GM18868 (cell line): ENCODE data around the gene HTRA1.

Experiments used
- ATAC-seq: cut with Tn5 transposase; IDR thresholded peaks from one replicate; pipeline ENCODE4 v1.9.1; 2021; ENCODE audit warnings: mild to moderate bottlenecking, moderate library complexity; ENCODE audit not compliant: unreplicated experiment

The HTRA1 gene

DNA sequence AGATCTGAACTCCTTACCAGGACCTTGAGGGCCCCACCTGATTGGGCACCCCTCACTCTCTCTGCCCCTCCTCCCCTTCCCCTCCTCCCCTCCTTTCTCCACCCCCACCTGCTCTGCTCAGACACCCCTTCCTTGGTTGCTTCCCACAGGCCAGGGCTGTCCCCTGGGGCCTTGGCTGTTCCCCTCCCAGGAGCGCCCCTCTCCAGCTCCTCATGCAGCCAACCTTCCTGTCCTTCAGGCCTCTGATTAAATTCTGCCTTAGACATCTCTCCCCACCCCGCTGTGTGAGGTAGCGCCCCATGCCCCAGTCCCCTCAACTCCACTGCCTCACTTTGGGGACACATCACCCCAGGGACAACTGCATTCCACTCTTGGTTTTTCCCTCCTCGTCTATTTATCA is 32.4 kb downstream of the HTRA1 start:
- no peak for ATAC-seq

GRCh38 chr10:122494173-122494820 is 32.9 kb downstream of the HTRA1 start:
- ATAC-seq, result no peak

DNA sequence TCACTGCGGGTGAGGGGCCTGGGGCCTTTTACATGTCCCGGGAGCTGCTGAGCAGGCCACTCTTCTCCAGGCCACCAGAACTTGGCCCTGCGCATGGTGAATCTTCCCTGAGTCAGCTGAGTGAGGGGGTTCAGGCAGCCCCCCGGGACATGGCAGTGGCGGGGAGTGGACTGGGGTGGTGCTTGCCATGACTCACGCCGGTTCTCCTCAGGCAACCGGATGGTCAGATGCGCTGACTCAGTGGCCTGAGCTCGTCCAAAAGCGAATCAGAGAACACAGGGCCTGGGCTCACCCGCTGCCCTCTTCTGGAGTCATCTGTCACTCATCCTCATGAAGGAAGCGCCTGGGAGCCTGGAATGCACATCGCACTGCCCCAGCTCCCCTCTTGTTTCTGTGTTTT is 33.5 kb downstream of the HTRA1 start:
- ATAC-seq, result no peak

DNA sequence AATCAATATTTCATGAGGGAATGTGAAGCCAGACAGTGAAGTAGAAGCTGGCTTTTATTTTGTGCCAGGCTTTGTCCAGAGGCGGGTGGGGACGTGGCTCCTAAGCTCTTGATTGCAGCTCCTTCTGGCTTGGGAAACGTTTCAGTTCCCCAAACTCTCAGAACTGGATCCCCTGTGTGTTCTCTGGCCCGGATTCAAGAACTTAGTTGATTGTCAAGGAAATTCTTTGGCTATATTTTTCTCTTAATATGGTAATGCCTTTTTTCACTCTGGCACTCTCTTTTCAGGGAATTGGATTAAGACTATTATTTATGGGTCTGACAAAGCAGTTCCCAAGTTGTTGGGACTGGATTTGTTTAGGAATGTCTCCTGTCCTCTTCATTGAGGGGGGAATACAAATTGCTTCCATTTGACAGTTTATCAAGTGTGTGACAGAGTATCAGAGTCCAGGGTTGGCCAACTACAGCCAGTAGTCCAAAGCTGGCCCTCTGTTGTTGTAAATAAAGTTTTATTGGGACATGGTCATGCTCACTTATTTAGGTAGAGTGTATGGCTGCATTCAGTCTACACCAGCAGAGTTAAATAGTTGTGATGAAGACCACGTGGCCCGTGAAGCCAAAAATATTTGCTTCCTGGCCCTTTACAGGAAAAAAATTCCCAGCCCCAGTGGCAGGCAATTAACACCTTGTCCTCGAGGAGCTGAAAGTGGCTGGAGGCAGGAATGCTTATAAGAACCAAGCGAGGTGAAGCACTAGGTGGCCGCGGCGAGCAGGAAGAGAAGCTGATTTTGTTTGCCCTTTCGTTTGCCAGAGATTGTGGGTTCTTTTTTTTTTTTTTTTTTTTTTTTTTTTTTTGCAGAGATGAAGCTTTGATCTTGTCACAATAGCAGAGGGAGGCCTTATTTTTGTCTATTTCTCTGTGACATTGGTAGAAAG is 34.3 kb downstream of the HTRA1 start:
- no peak for ATAC-seq

- no peak for ATAC-seq
These were observed 35.9 kb downstream of the HTRA1 start for GRCh38 chr10:122497241-122497640.

GRCh38 chr10:122498521-122498920 is 37.2 kb downstream of the HTRA1 start:
- no peak for ATAC-seq

DNA sequence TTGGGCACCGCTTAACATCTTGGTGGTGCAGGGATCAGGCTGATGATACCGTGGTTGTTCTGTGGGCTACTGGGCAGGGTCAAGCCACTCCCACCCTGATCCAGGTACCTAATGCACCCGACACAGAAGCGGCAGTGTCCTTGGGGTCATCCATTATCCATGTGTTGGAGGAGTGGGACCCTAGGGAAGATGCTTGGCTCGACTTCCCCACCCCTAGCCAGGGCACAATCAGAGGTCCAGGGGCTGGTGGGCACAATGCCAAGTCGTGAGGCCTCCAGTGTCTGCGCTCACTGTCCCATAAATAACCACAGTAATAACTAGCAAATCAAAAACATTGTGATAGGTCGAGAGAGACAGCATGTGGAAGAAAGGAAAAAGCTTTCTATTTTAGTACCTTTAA is 37.7 kb downstream of the HTRA1 start:
- no peak for ATAC-seq

DNA sequence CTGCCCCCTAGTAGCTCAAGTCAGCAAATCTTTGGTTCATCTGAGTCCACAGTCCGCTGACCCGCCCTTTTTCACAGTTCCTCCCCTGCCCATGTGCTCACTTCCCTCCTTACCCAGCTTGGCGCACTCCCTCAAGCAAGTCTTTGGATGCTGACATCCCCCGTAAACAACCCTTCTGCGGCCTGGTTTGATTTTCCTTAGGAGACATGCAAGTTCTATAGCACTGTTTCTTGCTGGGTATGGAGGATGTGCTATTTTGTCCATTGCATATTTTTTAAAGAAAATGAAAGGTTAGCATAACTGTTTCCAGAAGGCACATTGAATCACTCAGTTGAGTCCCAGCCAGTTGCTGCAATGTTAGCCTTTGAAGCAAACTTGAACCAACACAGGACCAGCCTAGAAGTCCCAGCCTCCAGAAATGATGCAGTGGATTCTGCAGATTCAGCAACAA is 38.2 kb downstream of the HTRA1 start:
- ATAC-seq, result no peak

- no peak for ATAC-seq
These were observed 38.8 kb downstream of the HTRA1 start for GRCh38 chr10:122500194-122500593.

DNA sequence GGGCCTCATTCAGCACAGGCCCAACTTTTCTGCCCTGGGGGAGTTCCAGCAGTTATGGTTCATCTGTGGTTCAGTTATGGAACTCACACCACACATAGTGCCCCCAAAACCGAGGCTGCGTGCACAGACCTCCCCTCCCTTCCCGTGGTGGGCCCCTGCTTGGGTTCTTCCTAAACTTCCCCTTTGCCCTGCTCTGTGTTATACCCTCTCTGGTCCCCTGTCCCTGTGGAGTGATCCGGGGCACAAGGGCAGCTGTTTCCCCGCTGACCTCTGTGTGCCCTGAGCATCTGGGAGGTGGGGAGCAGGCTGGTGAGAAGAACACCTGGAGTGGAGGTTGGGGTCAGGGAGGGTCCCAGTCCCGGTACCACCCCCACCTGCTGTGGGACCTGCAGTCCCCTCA is 39.4 kb downstream of the HTRA1 start:
- no peak for ATAC-seq

GRCh38 chr10:122503012-122503411 is 41.7 kb downstream of the HTRA1 start:
- ATAC-seq, result no peak

DNA sequence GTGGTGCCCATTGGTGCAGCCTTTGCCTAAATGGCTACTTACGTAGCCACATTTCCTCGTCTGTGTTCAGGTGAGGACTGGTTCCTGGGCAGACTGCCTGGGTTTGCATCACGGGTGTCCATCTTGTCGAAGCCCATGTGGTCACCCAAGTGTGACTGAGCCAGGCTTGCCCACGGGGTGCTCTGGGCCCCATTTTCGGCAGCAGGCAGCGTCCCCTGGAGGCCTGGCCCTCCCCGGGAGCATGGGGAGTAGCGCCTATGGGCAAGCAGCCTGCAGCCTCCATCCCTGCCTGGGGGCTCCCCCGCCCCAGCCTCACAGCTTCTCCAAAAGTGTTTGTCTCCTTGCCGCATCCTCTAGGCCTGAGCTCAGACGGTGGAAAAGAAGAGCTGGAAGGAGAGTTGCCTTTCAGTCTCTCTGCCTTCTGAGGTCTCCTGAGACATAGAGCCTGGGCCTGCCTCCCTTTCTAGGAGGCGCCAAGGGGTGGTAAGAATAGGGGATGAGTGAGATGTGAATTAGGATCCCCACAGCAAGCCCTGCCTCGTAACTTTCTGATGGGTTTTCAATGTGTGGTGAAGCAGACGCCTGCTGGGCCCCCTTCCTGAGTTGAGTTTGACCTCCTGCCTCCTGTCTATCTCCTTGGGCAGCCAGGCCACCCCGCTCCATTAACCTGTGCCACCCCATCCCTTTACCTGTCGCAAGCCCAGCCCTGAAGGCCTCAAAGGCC is 42.7 kb downstream of the HTRA1 start:
- no peak for ATAC-seq

GRCh38 chr10:122504610-122504950 is 43.2 kb downstream of the HTRA1 start:
- ATAC-seq, result no peak

GRCh38 chr10:122505011-122505410 is 43.7 kb downstream of the HTRA1 start:
- no peak for ATAC-seq

DNA sequence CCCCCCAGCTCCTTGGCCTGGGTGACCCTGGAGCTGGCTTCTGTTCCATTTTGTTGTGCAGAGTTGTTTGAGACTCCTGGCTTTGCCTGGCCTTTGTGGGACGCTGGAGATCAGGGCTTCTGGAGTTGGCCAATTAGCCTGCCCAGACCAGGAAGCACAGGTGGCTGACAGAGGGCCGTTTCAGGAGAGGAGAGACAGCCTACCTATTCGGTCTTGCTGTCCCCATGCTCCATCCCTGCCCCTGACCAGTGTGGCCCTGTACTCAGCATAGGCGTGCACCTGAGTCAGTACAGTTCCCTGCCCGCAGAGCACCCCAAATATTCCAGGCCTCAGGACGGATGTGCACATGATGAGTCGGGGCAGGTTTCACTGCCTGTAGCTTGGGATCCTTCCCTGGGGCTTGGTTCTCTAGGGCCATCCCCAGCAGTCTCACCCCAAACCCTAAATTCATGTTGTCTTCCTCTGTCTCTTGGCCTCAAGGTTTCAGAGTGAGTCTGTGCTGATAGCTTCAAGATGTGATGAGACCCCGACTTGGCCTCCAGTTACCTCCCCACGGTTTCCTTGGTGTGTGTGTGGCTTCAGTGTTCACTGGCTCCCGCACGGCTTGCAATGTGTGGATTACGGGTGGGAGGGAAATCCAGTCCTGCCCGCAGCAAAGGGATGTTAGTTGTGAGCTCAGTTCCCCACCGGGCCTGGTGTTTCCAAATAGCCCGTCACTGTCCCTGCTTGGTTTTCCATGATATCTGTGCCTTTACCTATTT is 44.7 kb downstream of the HTRA1 start:
- no peak for ATAC-seq

GRCh38 chr10:122507616-122508015 is 46.3 kb downstream of the HTRA1 start:
- ATAC-seq, result no peak

- no peak for ATAC-seq
These were observed 46.7 kb downstream of the HTRA1 start for GRCh38 chr10:122508021-122508420.

DNA sequence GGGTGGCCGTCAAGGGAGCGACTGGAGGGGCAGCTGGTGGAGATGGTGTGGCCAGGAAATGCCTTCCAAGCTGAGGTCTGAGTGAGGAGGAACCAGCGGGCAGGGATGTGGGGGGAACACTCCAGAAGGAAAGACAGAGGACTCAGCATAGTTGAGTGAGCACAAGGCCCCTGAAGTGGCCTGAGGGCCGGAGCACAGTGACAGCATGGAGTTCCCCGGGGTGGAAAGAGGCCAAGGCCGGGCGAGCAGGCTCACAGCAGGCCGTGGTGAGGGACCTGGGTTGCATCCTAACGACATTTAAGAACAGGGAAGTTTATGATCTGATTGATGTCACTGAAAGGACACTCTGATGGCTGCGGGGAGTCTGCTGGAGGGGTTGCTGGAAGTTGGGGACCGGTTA is 48.0 kb downstream of the HTRA1 start:
- ATAC-seq, result no peak

DNA sequence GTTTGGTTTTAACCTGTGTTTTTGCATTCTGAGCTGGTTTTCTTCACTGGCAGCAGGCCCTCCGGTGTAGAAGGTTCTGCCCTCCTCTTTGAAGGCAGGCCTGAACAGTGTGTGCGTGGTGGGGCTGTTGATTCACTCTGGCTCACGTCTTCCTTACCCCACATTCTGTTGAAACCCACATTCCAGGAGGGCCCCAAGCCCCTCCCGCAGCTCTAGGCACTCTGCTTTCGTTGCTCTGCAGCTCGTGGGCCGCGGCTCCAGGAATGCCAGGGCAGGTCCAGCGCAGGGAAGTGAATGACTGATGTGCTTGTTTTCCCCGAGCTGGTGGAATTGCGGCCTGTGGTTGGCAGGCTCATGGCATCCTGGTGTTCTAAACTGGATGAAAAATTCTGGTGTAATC is 49.0 kb downstream of the HTRA1 start:
- no peak for ATAC-seq

GRCh38 chr10:122510736-122511135 is 49.4 kb downstream of the HTRA1 start:
- no peak for ATAC-seq

DNA sequence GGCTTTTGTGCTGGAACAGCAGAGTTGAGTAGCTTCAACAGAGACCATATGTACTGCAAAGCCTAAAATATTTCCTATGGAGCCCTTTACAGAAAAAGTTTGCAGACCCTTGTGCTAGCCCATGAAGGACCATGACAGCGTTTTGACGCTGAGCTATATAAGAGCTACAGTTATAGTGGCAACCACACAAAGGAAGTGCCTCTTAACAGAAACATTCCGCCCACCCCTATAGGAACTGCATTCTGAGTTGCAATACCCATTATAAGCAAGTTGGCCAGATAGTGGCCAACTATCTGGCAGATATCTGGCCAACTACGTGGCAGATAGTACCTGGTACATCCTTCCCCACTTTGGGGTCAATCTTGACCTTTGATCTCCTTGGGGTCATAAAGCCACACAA is 51.7 kb downstream of the HTRA1 start:
- ATAC-seq, result no peak
